HepG2 (cell line): ENCODE results near the gene PTPRB. TPM values are rescaled to one million over a fixed set of nuclear protein-coding genes. Genes with fewer than 3 reads are reported as not detected.

Experiments
- ATAC-seq: fragments of 200-7000 bp; cut with Tn5 transposase; 3 replicates; pipeline ENCODE4 v1.9.1; 2020; ENCODE audit warnings: mild to moderate bottlenecking, moderate library complexity
- BruUV-seq: library from RNA; stranded (reverse); fragments of 400-500 nt; replicated peaks from 2 replicates; lab custom pipeline; 2021; lab: Mats Ljungman, UMichigan
- CTCF ChIA-PET: fragments of 300-600 bp; formaldehyde crosslinking; extraction: SDS; loops from one replicate; lab custom pipeline; 2021; ENCODE audit warnings: low total read pairs, inconsistent platforms, low intra/inter-chr PET ratio; lab: Yijun Ruan, JAX
- POLR2A ChIA-PET: fragments of 350-600 bp; sonication (Branson Sonifier 250); formaldehyde crosslinking; loops from one replicate; lab custom pipeline; 2020; ENCODE audit warnings: antibody characterized with exemption, inconsistent platforms; lab: Yijun Ruan, JAX
- DNase-seq: peaks from one replicate; pipeline ENCODE4 v3.0.0-alpha.2; 2015; ENCODE audit warnings: low spot score
- FAIRE-seq: peaks from 3 replicates; lab custom pipeline; 2011; peaks lifted over from hg19 to GRCh38; lab: Jason Lieb, UNC
- H2AFZ ChIP-seq: one replicate; pipeline ENCODE4 v1.6.1; 2011; ENCODE audit warnings: low read length, inconsistent platforms
- H3K27ac ChIP-seq: fragments of 300-600 bp; 3 replicates; pipeline ENCODE4 v1.8.0; 2011; ENCODE audit warnings: mixed run types, mild to moderate bottlenecking, mixed read lengths, low read length, inconsistent platforms; ENCODE audit not compliant: insufficient read depth; ENCODE audit errors: extremely low read length
- H3K27me3 ChIP-seq, 2 experiments: fragments of 200-600 bp in 1 of 2; 2 replicates in 1 of 2; 3 replicates in 1 of 2; pipeline versions ENCODE4 v1.6.0 to v1.8.0; 2011; ENCODE audit warnings: low read length in 2 of 2, mild to moderate bottlenecking in 2 of 2, moderate library complexity in 2 of 2, inconsistent platforms in 1 of 2; ENCODE audit not compliant: insufficient read depth in 2 of 2, control insufficient read depth in 1 of 2
- H3K36me3 ChIP-seq, 2 experiments: fragments of 200-600 bp in 1 of 2; replicated peaks in 1 of 2; 2 replicates in 1 of 2; 3 replicates in 1 of 2; pipeline versions ENCODE4 v1.5.1 to v1.8.0; 2011; ENCODE audit warnings: low read length in 2 of 2, inconsistent platforms in 1 of 2; ENCODE audit not compliant: insufficient read depth in 2 of 2, control insufficient read depth in 1 of 2
- H3K4me1 ChIP-seq: 2 replicates; pipeline ENCODE4 v1.5.1; 2012; ENCODE audit warnings: low read length, inconsistent platforms; ENCODE audit not compliant: insufficient read depth
- H3K4me2 ChIP-seq: 2 replicates; pipeline ENCODE4 v1.6.0; 2011; ENCODE audit warnings: low read depth, low read length, inconsistent platforms
- H3K4me3 ChIP-seq, 3 experiments: fragments of 200-600 bp in 1 of 3; sonication (generic), shearing (Covaris generic) in 1 of 3; replicated peaks in 1 of 3; 2 replicates each; pipeline ENCODE4 v1.5.1; 2011 to 2016; ENCODE audit warnings: low read length in 3 of 3, inconsistent platforms in 2 of 3, low read depth in 2 of 3, mild to moderate bottlenecking in 2 of 3, control low read depth in 1 of 3, mixed read lengths in 1 of 3; ENCODE audit not compliant: insufficient read depth in 1 of 3
- H3K79me2 ChIP-seq: one replicate; pipeline ENCODE4 v1.6.1; 2011; ENCODE audit warnings: low read length, inconsistent platforms; ENCODE audit not compliant: insufficient read depth
- H3K9ac ChIP-seq: 2 replicates; pipeline ENCODE4 v1.6.0; 2011; ENCODE audit warnings: mild to moderate bottlenecking, low read depth, low read length, inconsistent platforms; ENCODE audit not compliant: insufficient read depth
- H3K9me3 ChIP-seq: 2 replicates; pipeline ENCODE4 v1.5.1; 2012; ENCODE audit warnings: mild to moderate bottlenecking, low read length
- H4K20me1 ChIP-seq: 2 replicates; pipeline ENCODE4 v1.6.0; 2011; ENCODE audit warnings: inconsistent platforms, mild to moderate bottlenecking, low read length, moderate library complexity; ENCODE audit not compliant: insufficient read depth
- ERF ChIP-seq: IDR thresholded peaks from 2 replicates; pipeline ENCODE4 v1.6.1; 2018; ENCODE audit warnings: missing biosample characterization, missing genetic modification reagents
- ESRRA ChIP-seq: sonication (generic); formaldehyde crosslinking; IDR thresholded peaks from 2 replicates; pipeline ENCODE4 v1.5.1; 2020; ENCODE audit warnings: mild to moderate bottlenecking, low read depth, missing genetic modification reagents
- MAFG ChIP-seq: sonication (generic); formaldehyde crosslinking; IDR thresholded peaks from 2 replicates; pipeline ENCODE4 v1.5.1; 2020; ENCODE audit warnings: mild to moderate bottlenecking, missing genetic modification reagents
- SSRP1 ChIP-seq: IDR thresholded peaks from 2 replicates; pipeline ENCODE4 v1.6.1; 2016; ENCODE audit warnings: control low read depth
- ZMAT3 ChIP-seq: sonication (generic); formaldehyde crosslinking; conservative IDR thresholded peaks from 2 replicates; pipeline ENCODE4 v1.7.0; 2021; ENCODE audit warnings: missing genetic modification reagents
- ZNF350 ChIP-seq: sonication (generic); formaldehyde crosslinking; IDR thresholded peaks from 2 replicates; pipeline ENCODE4 v1.4.0; 2020; ENCODE audit warnings: mild to moderate bottlenecking, low read depth, missing genetic modification reagents, borderline replicate concordance
- ZNF550 ChIP-seq: sonication (generic); formaldehyde crosslinking; IDR thresholded peaks from 2 replicates; pipeline ENCODE4 v1.4.0; 2020; ENCODE audit warnings: mild to moderate bottlenecking, missing genetic modification reagents, borderline replicate concordance
- ZNF556 ChIP-seq: sonication (generic); formaldehyde crosslinking; IDR thresholded peaks from 2 replicates; pipeline ENCODE4 v1.4.0; 2020; ENCODE audit warnings: mild to moderate bottlenecking, missing genetic modification reagents, borderline replicate concordance
- ZNF790 ChIP-seq: sonication (generic); formaldehyde crosslinking; IDR thresholded peaks from 2 replicates; pipeline ENCODE4 v1.8.0; 2022; ENCODE audit warnings: missing genetic modification reagents, mild to moderate bottlenecking, borderline replicate concordance
- WGBS: methylation state at CpG from one replicate; pipeline ENCODE4 v1.1.6; 2017; ENCODE audit warnings: low lambda C conversion rate; 5-methylcytosine and 5-hydroxymethylcytosine counted together
- in situ Hi-C: cut with HindIII; loops from 2 replicates; pipeline ENCODE4 v1.10.0; 2017; ENCODE audit warnings: low pct_unique_long_range_greater_than_20kb; ENCODE audit not compliant: extremely low pct_ligation_motif_present
- intact Hi-C: fragments of 100-400 bp; cut with micrococcal nuclease; formaldehyde crosslinking; loops from one replicate; pipeline ENCODE4 v1.10.0; 2022; ENCODE audit not compliant: unreplicated experiment
- polyA plus RNA-seq, 8 experiments: library from polyadenylated mRNA; depleted of rRNA in 3 of 8; stranded (reverse) in 7 of 8; unstranded in 1 of 8; fragments of >200 nt; fragmentation: Illumina TruSeq in 4 of 8; extraction: Trizol in 4 of 8; gene quantifications; 2 replicates each; pipeline versions ENCODE4 v1.2.1 to v1.2.3, GENCODE V29; 2011 to 2016; ENCODE audit warnings: low read depth in 4 of 8, missing spikeins in 1 of 8, mixed read lengths in 1 of 8; ENCODE audit not compliant: insufficient read depth in 1 of 8
- total RNA-seq, 5 experiments: library from RNA; depleted of rRNA; stranded (reverse); fragments of >200 nt; fragmentation: Illumina TruSeq; extraction: Trizol; gene quantifications; 2 replicates each; pipeline ENCODE4 v1.2.3, GENCODE V29; 2016; ENCODE audit warnings: low read depth in 1 of 5
- TF ChIP-seq, protein P1 (sequence below): sonication (generic); formaldehyde crosslinking; IDR thresholded peaks from 2 replicates; pipeline ENCODE4 v1.5.1; 2020; ENCODE audit warnings: mild to moderate bottlenecking, missing genetic modification reagents, borderline replicate concordance
- TF ChIP-seq, protein P2 (sequence below): sonication (generic); formaldehyde crosslinking; IDR thresholded peaks from 2 replicates; pipeline ENCODE4 v1.4.0; 2020; ENCODE audit warnings: mild to moderate bottlenecking, missing genetic modification reagents
- TF ChIP-seq, protein P3 (sequence below): sonication (generic); formaldehyde crosslinking; IDR thresholded peaks from 2 replicates; pipeline ENCODE4 v1.5.0; 2020; ENCODE audit warnings: mild to moderate bottlenecking, missing genetic modification reagents
- TF ChIP-seq, protein P4 (sequence below): sonication (generic); formaldehyde crosslinking; IDR thresholded peaks from 2 replicates; pipeline ENCODE4 v1.5.1; 2020; ENCODE audit warnings: missing genetic modification reagents, mild to moderate bottlenecking, borderline replicate concordance

Gene PTPRB
- total and polyA plus RNA-seq, 2 of the 13 experiments (the other 11 are each of a cell fraction or from before 2014, with no cell fraction given): 0.02 to 0.07 TPM

DNA sequence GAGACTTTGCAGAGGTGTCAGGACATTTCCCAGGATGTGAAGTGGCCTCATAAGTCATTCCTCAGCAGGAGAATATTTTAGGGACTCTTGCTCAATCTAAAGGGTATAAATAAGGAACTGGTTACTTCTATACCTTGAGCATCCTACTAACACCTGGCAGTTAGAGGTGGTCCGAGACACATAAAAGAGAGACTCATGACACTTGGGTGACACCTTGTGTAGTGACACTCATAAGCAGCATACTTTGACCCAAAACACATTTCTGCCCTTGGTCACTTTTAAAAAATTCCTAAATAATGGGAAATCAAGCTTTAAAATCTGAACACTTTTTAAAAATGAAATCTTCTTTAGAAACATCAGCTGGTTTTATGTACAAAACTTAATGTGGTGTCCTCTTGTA, 152.8 kb downstream of the PTPRB start (continued):
- TF ChIP-seq, protein P1, sequence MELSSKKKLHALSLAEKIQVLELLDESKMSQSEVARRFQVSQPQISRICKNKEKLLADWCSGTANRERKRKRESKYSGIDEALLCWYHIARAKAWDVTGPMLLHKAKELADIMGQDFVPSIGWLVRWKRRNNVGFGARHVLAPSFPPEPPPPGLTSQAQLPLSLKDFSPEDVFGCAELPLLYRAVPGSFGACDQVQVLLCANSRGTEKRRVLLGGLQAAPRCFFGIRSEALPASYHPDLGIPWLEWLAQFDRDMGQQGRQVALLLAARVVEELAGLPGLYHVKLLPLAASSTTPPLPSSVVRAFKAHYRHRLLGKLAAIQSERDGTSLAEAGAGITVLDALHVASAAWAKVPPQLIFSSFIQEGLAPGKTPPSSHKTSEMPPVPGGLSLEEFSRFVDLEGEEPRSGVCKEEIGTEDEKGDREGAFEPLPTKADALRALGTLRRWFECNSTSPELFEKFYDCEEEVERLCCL (CRISPR knock-in tag): no peak
- TF ChIP-seq, protein P2, sequence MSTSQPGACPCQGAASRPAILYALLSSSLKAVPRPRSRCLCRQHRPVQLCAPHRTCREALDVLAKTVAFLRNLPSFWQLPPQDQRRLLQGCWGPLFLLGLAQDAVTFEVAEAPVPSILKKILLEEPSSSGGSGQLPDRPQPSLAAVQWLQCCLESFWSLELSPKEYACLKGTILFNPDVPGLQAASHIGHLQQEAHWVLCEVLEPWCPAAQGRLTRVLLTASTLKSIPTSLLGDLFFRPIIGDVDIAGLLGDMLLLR (CRISPR knock-in tag): no peak
- TF ChIP-seq ZMAT3 (no peak), ERF (no peak)

DNA sequence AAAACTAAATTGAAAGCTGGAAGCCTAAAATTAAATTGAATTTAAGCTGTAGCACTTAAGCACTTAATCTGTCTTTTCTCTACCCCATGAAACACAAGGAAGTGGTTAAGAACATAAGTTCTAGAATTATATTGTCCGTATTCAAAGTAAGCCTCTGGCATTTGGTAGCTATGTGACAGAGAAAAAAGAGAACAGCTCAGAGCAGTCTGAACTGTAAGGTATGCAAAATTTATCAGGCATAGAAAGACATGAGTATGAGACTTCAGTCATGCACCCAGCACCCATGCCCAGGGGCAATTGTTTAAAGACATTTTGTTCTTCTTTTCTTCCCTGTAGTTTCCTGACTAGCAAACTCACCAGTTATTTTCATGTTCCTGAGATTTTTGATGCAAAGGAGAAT, 154.5 kb downstream of the PTPRB start:
- Histone ChIP-seq H3K27me3 (no peaks in the 10 kb centered on the region), H3K27ac (no peak overlapping the region), H3K79me2 (no peaks in the 10 kb centered on the region), H3K4me1 (no peaks in the 10 kb centered on the region), H2AFZ (no peak overlapping the region), H4K20me1 (no peaks in the 10 kb centered on the region), H3K4me2 (no peak overlapping the region), H3K36me3 (no peaks in the 10 kb centered on the region), H3K4me3 (no peak overlapping the region)
- DNase-seq (no peak), ATAC-seq (no peak), FAIRE-seq (no peak)
- ChIA-PET CTCF (no interaction called here), POLR2A (no interaction called here)
- WGBS: 73% methylated on average over 1 of the region's 1 CpG
- intact Hi-C loops: no loop called here
- in situ Hi-C loops: no loop called here
- no TSS peak for BruUV-seq
- TF ChIP-seq, protein P3, sequence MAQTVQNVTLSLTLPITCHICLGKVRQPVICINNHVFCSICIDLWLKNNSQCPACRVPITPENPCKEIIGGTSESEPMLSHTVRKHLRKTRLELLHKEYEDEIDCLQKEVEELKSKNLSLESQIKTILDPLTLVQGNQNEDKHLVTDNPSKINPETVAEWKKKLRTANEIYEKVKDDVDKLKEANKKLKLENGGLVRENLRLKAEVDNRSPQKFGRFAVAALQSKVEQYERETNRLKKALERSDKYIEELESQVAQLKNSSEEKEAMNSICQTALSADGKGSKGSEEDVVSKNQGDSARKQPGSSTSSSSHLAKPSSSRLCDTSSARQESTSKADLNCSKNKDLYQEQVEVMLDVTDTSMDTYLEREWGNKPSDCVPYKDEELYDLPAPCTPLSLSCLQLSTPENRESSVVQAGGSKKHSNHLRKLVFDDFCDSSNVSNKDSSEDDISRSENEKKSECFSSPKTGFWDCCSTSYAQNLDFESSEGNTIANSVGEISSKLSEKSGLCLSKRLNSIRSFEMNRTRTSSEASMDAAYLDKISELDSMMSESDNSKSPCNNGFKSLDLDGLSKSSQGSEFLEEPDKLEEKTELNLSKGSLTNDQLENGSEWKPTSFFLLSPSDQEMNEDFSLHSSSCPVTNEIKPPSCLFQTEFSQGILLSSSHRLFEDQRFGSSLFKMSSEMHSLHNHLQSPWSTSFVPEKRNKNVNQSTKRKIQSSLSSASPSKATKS (CRISPR knock-in tag): no peak
- TF ChIP-seq, protein P4, sequence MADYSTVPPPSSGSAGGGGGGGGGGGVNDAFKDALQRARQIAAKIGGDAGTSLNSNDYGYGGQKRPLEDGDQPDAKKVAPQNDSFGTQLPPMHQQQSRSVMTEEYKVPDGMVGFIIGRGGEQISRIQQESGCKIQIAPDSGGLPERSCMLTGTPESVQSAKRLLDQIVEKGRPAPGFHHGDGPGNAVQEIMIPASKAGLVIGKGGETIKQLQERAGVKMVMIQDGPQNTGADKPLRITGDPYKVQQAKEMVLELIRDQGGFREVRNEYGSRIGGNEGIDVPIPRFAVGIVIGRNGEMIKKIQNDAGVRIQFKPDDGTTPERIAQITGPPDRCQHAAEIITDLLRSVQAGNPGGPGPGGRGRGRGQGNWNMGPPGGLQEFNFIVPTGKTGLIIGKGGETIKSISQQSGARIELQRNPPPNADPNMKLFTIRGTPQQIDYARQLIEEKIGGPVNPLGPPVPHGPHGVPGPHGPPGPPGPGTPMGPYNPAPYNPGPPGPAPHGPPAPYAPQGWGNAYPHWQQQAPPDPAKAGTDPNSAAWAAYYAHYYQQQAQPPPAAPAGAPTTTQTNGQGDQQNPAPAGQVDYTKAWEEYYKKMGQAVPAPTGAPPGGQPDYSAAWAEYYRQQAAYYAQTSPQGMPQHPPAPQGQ (CRISPR knock-in tag): no peak
- no peak for TF ChIP-seq ZNF350 (CRISPR knock-in tag)
- TF ChIP-seq ZNF790 (CRISPR knock-in tag): no peak
- no peak for TF ChIP-seq ZNF556 (CRISPR knock-in tag)
- TF ChIP-seq SSRP1 (CRISPR knock-in tag): no peak
- no peak for TF ChIP-seq MAFG (CRISPR knock-in tag)
- no peak for TF ChIP-seq ESRRA (CRISPR knock-in tag)
- TF ChIP-seq ZNF550 (CRISPR knock-in tag): no peak
- TF ChIP-seq, all 625 proteins: peak for 0
- no peaks in the 10 kb centered on the region for H3K9me3 ChIP-seq
- H3K9ac ChIP-seq: no peak overlapping the region
